Chondrocyte (in vitro differentiated cells): ENCODE data around the gene DAPK1. TPM values are rescaled to one million over a fixed set of nuclear protein-coding genes. Genes with fewer than 3 reads are reported as not detected.

Source experiments
- DNase-seq: peaks from one replicate; pipeline ENCODE4 v3.0.0; 2021; ENCODE audit warnings: mixed read lengths, low spot score
- H3K27ac Mint-ChIP-seq: one replicate; pipeline ENCODE4 v1.8.0; 2021; ENCODE audit warnings: mild to moderate bottlenecking, moderate library complexity, mixed read lengths; ENCODE audit not compliant: unreplicated experiment
- H3K27me3 Mint-ChIP-seq: 2 replicates; pipeline ENCODE4 v1.8.0; 2021; ENCODE audit warnings: low read depth, mixed read lengths
- H3K36me3 Mint-ChIP-seq: 2 replicates; pipeline ENCODE4 v1.8.0; 2021; ENCODE audit warnings: low read depth, mixed read lengths
- H3K4me1 Mint-ChIP-seq: 2 replicates; pipeline ENCODE4 v1.8.0; 2021; ENCODE audit warnings: low read depth, mild to moderate bottlenecking, mixed read lengths
- H3K4me3 Mint-ChIP-seq: one replicate; pipeline ENCODE4 v1.8.0; 2021; ENCODE audit warnings: mild to moderate bottlenecking, moderate library complexity, mixed read lengths; ENCODE audit not compliant: unreplicated experiment
- H3K9me3 Mint-ChIP-seq: 2 replicates; pipeline ENCODE4 v1.8.0; 2021; ENCODE audit warnings: low read depth, mixed read lengths
- total RNA-seq: library from RNA; stranded (reverse); gene quantifications from 3 replicates; pipeline ENCODE4 v1.2.1, GENCODE V29; 2021
- TF ChIP-seq, protein P1 (sequence below): fragments of 200-600 bp; sonication (generic); IDR thresholded peaks from 2 replicates; pipeline ENCODE4 v1.5.0; 2021; ENCODE audit warnings: antibody characterized with exemption, mild to moderate bottlenecking, moderate library complexity

DAPK1 gene
- total RNA-seq, 1 donor from 2014 or later, result 87.9 TPM

- Mint-ChIP-seq H3K4me1 (peaks cover 34% of the 10 kb centered on the region), H3K36me3 (peaks cover 29% of the 10 kb centered on the region), H3K4me3 (no peak overlapping the region), H3K27me3 (no peaks in the 10 kb centered on the region), H3K27ac (no peak overlapping the region), H3K9me3 (no peaks in the 10 kb centered on the region)
- no peak for DNase-seq
- TF ChIP-seq, protein P1, sequence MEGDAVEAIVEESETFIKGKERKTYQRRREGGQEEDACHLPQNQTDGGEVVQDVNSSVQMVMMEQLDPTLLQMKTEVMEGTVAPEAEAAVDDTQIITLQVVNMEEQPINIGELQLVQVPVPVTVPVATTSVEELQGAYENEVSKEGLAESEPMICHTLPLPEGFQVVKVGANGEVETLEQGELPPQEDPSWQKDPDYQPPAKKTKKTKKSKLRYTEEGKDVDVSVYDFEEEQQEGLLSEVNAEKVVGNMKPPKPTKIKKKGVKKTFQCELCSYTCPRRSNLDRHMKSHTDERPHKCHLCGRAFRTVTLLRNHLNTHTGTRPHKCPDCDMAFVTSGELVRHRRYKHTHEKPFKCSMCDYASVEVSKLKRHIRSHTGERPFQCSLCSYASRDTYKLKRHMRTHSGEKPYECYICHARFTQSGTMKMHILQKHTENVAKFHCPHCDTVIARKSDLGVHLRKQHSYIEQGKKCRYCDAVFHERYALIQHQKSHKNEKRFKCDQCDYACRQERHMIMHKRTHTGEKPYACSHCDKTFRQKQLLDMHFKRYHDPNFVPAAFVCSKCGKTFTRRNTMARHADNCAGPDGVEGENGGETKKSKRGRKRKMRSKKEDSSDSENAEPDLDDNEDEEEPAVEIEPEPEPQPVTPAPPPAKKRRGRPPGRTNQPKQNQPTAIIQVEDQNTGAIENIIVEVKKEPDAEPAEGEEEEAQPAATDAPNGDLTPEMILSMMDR, result no peak
Measured at GRCh38 chr9:87618226-87618625, 120.6 kb downstream of the DAPK1 start.

- Mint-ChIP-seq H3K9me3 (no peaks in the 10 kb centered on the region), H3K27ac (no peak overlapping the region), H3K4me1 (peaks cover 27% of the 10 kb centered on the region), H3K27me3 (no peaks in the 10 kb centered on the region), H3K4me3 (no peak overlapping the region), H3K36me3 (peaks cover 31% of the 10 kb centered on the region)
- TF ChIP-seq, protein P1, result no peak
- DNase-seq, result no peak
Measured at GRCh38 chr9:87618931-87619330, 121.3 kb downstream of the DAPK1 start.

DNA sequence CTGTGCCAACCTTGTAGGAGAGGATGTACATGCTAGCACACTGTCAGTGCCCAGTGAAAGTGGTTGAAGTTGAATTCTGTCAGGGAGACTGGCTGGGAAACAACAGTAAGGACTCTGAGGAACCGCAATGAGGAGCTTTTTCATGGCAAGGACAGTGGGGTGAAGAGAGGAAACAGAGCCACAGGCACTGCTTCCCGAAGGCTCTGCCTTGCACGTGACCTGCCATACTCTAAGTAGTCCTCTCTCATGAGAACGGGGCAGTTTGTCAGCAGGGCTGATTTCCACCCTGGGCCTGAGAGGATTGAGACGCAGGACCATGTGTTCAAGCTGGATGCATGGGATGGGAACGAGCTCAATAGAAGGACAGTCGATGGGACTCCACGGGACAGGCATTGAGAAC lies 121.7 kb downstream of the DAPK1 start:
- Mint-ChIP-seq H3K4me3 (no peak overlapping the region), H3K27me3 (no peaks in the 10 kb centered on the region), H3K9me3 (no peaks in the 10 kb centered on the region), H3K27ac (no peak overlapping the region), H3K36me3 (peaks cover 31% of the 10 kb centered on the region), H3K4me1 (peaks cover 23% of the 10 kb centered on the region)
- no peak for DNase-seq
- TF ChIP-seq, protein P1, result no peak

DNA sequence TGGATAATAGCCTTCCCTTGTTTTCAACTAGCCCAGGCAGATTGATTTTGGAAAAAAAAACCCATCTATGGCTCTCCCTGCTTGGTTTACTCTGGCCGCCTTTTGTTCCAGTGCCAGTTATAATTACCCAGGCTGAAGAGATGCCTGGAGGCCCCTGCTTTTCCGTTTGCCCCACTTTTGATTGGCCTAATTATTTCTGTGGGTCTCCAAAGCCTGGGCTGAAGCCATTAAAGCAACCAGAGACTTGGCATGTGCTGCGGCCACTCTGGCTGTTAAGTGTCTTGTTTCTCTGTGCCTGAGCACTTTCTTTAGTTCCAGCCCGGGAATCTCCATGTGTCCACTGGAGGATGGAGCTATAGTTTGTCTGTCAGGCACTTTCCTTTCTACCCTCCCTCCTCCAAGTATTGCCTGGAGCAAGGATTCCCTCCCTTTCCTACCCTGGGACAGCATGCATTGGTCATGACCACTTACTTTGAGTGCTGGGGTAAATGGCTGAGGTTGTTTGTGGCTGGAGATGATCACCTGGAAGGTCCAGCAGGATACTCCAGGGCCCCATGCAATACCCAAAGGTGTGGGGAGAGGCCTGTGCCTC lies 123.2 kb downstream of the DAPK1 start:
- TF ChIP-seq, protein P1, result no peak
- no peak for DNase-seq
- Mint-ChIP-seq H3K27me3 (no peaks in the 10 kb centered on the region), H3K36me3 (peaks cover 30% of the 10 kb centered on the region), H3K27ac (no peak overlapping the region), H3K9me3 (no peaks in the 10 kb centered on the region), H3K4me1 (peaks cover 13% of the 10 kb centered on the region), H3K4me3 (no peak overlapping the region)

GRCh38 chr9:87622098-87622497 lies 124.4 kb downstream of the DAPK1 start:
- TF ChIP-seq, protein P1, result no peak
- Mint-ChIP-seq H3K4me1 (peaks cover 11% of the 10 kb centered on the region), H3K27me3 (no peaks in the 10 kb centered on the region), H3K9me3 (no peaks in the 10 kb centered on the region), H3K27ac (no peak overlapping the region), H3K36me3 (peaks cover 25% of the 10 kb centered on the region), H3K4me3 (no peak overlapping the region)
- no peak for DNase-seq
